Measurements from ENCODE around the gene SEMA5A. TPM values are rescaled to one million over a fixed set of nuclear protein-coding genes. Genes with fewer than 3 reads are reported as not detected.

The SEMA5A gene
- total RNA-seq, 2 experiments from 2014 or later = not detected

GRCh38 chr5:9455826-9456434 lies 89.9 kb downstream of the SEMA5A start:
- intact Hi-C loops (cut with micrococcal nuclease) = no loop called here
- Mint-ChIP-seq H3K27me3 (no peaks in the 10 kb centered on the region), H3K9me3 (peaks cover 6% of the 10 kb centered on the region), H3K4me3 (no peak overlapping the region), H3K36me3 (ENCODE audit: low read depth) (no peaks in the 10 kb centered on the region), H3K27ac (no peak overlapping the region), H3K4me1 (ENCODE audit: low read depth) (no peaks in the 10 kb centered on the region)
- no peak for ATAC-seq
- no peak for TF ChIP-seq CTCF (IDR thresholded peaks at IDR 0.05)
- ChIA-PET POLR2A (no interaction called here), CTCF (no interaction called here)
- DNase-seq = no peak

GRCh38 chr5:9454491-9454890 lies 91.4 kb downstream of the SEMA5A start:
- no peak for DNase-seq
- H3K9me3 Mint-ChIP-seq = peaks cover 6% of the 10 kb centered on the region
- H3K36me3 Mint-ChIP-seq (ENCODE audit: low read depth) = no peaks in the 10 kb centered on the region
- no peak for TF ChIP-seq CTCF (IDR thresholded peaks at IDR 0.05)
- ChIA-PET CTCF (no interaction called here), POLR2A (no interaction called here)
- no peak overlapping the region for H3K4me3 Mint-ChIP-seq
- no peak overlapping the region for H3K27ac Mint-ChIP-seq
- H3K27me3 Mint-ChIP-seq = no peaks in the 10 kb centered on the region
- ATAC-seq = no peak
- H3K4me1 Mint-ChIP-seq (ENCODE audit: low read depth) = no peaks in the 10 kb centered on the region
- intact Hi-C loops (cut with micrococcal nuclease) = no loop called here

GRCh38 chr5:9454012-9454481 lies 91.8 kb downstream of the SEMA5A start:
- ChIA-PET CTCF (no interaction called here), POLR2A (no interaction called here)
- peaks cover 10% of the 10 kb centered on the region for H3K9me3 Mint-ChIP-seq
- no peaks in the 10 kb centered on the region for H3K4me1 Mint-ChIP-seq (ENCODE audit: low read depth)
- intact Hi-C loops (cut with micrococcal nuclease) = no loop called here
- no peaks in the 10 kb centered on the region for H3K36me3 Mint-ChIP-seq (ENCODE audit: low read depth)
- no peak for TF ChIP-seq CTCF (IDR thresholded peaks at IDR 0.05)
- no peak overlapping the region for H3K4me3 Mint-ChIP-seq
- ATAC-seq (no peak), DNase-seq (no peak)
- H3K27me3 Mint-ChIP-seq = no peaks in the 10 kb centered on the region
- H3K27ac Mint-ChIP-seq = no peak overlapping the region

- POLR2A ChIA-PET = no interaction called here
These were observed 92.3 kb downstream of the SEMA5A start for GRCh38 chr5:9453480-9454011.

More at GRCh38 chr5:9453480-9454011, 92.3 kb downstream of the SEMA5A start:
- Mint-ChIP-seq H3K4me3 (no peak overlapping the region), H3K9me3 (peaks cover 13% of the 10 kb centered on the region), H3K4me1 (ENCODE audit: low read depth) (no peaks in the 10 kb centered on the region), H3K27ac (no peak overlapping the region), H3K27me3 (no peaks in the 10 kb centered on the region), H3K36me3 (ENCODE audit: low read depth) (no peaks in the 10 kb centered on the region)
- DNase-seq = no peak
- CTCF ChIA-PET = no interaction called here
- intact Hi-C loops (cut with micrococcal nuclease) = no loop called here
- no peak for TF ChIP-seq CTCF (IDR thresholded peaks at IDR 0.05)
- ATAC-seq = no peak
